Measurements from ENCODE around the gene ZNF780A. TPM values are rescaled to one million over a fixed set of nuclear protein-coding genes. Genes with fewer than 3 reads are reported as not detected.
"Not testable (repeated sequence)": the region's sequence is repeated elsewhere in the genome, so short reads cannot be mapped to it uniquely, and the experiment has no call there.

Gene ZNF780A
- total and polyA plus RNA-seq, 2 of the 8 experiments (the other 6 are each of a cell fraction or from before 2014, with no cell fraction given), result 3.5 to 12.0 TPM

DNA sequence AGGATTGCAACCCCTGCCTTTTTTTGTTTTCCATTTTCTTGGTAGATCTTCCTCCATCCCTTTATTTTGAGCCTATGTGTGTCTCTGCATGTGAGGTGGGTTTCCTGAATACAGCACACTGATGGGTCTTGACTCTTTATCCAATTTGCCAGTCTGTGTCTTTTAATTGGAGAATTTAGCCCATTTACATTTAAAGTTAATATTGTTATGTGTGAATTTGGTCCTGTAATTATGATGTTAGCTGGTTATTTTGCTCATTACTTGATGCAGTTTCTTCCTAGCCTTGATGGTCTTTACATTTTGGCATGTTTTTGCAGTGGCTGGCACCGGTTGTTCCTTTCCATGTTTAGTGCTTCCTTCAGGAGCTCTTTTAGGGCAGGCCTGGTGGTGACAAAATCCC is 49.0 kb downstream of the ZNF780A start:
- H3K4me2 ChIP-seq (ENCODE audit: insufficient read depth in 1 of 2, low read depth in 2 of 2, low read length in 2 of 2); H3K79me1 ChIP-seq (ENCODE audit: low read depth, low read length); H2BK5ac ChIP-seq (ENCODE audit: low read depth, low read length); H4K20me1 ChIP-seq (replicated peaks in 1 of 2; ENCODE audit: control insufficient read depth in 1 of 2, insufficient read depth in 2 of 2, low read length in 2 of 2); H3K4me3 ChIP-seq (ENCODE audit: extremely low read depth in 1 of 4, insufficient read depth in 2 of 4, low read depth in 3 of 4, low read length in 4 of 4); H2BK120ac ChIP-seq (replicated peaks; ENCODE audit: low read depth, low read length); H4K5ac ChIP-seq (ENCODE audit: insufficient read length, low read depth, low read length); POLR2A ChIA-PET (ENCODE audit: partially characterized antibody); H2AFZ ChIP-seq (ENCODE audit: low read length); FAIRE-seq; H3K23me2 ChIP-seq (ENCODE audit: low read depth, low read length); H3K23ac ChIP-seq (ENCODE audit: insufficient read length); H3K27ac ChIP-seq (ENCODE audit: low read depth, low read length); H2BK12ac ChIP-seq (ENCODE audit: low read depth, low read length); H3K18ac ChIP-seq (ENCODE audit: extremely low read depth, low read length); H3K27me3 ChIP-seq (replicated peaks in 1 of 4; ENCODE audit: control insufficient read depth in 3 of 4, extremely low read depth in 1 of 4, insufficient read depth in 3 of 4, low read length in 3 of 4); H3K56ac ChIP-seq (replicated peaks; ENCODE audit: insufficient read length, low read depth, low read length); DNase-seq (ENCODE audit: low read depth in 1 of 2, low spot score in 2 of 2); H2AK5ac ChIP-seq (ENCODE audit: low read depth, low read length); H3K14ac ChIP-seq (ENCODE audit: insufficient read length); H4K91ac ChIP-seq (replicated peaks; ENCODE audit: insufficient read length, low read length); CTCF ChIA-PET (ENCODE audit: partially characterized antibody); H3K4ac ChIP-seq (replicated peaks; ENCODE audit: insufficient read length, low read depth, low read length); H3K4me1 ChIP-seq (replicated peaks in 1 of 4; ENCODE audit: control insufficient read depth in 3 of 4, insufficient read depth in 4 of 4, low read length in 3 of 4); H3K9ac ChIP-seq (replicated peaks in 1 of 4; ENCODE audit: extremely low read depth in 1 of 4, low read depth in 3 of 4, low read length in 3 of 4); H2BK20ac ChIP-seq (ENCODE audit: low read length); H4K8ac ChIP-seq (ENCODE audit: extremely low read depth, insufficient read depth, low read length); H2BK15ac ChIP-seq (ENCODE audit: low read length); H3K79me2 ChIP-seq (ENCODE audit: control insufficient read depth in 1 of 2, insufficient read depth in 2 of 2, low read length in 2 of 2): not testable (repeated sequence)
- WGBS, 2 experiments (ENCODE audit: extremely low coverage in 1 of 2, insufficient coverage in 1 of 2, insufficient read length in 1 of 2, insufficient replicate concordance in 2 of 2, low coverage in 1 of 2, low lambda C conversion rate in 2 of 2, missing lambda C conversion rate in 1 of 2), result 100% methylated on average over 1 of the region's 1 CpG; no CpG with 5 or more reads in 1 of the 2 experiments
- H3K9me3 ChIP-seq (ENCODE audit: insufficient read depth in 2 of 2, low read depth in 1 of 2, low read length in 1 of 2), result peaks cover 32 to 36% of the 10 kb centered on the region in 2 experiments
- peaks cover 3 to 47% (median 16%) of the 10 kb centered on the region in 4 experiments; a peak in 6 of 8 replicates for H3K36me3 ChIP-seq (ENCODE audit: control insufficient read depth in 2 of 4, insufficient read depth in 4 of 4, low read length in 3 of 4)

DNA sequence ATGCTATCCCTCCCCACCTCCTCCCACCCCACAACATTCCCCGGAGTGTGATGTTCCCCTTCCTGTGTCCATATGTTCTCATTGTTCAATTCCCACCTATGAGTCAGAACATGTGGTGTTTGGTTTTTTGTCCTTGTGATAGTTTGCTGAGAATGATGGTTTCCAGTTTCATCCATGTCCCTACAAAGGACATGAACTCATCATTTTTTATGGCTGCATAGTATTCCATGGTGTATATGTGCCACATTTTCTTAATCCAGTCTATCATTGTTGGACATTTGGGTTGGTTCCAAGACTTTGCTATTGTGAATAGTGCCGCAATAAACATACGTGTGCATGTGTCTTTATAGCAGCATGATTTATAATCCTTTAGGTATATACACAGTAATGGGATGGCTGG is 52.7 kb downstream of the ZNF780A start:
- 100% methylated on average over 1 of the region's 3 CpGs; no CpG with 5 or more reads in 1 of the 2 experiments for WGBS, 2 experiments (ENCODE audit: extremely low coverage in 1 of 2, insufficient coverage in 1 of 2, insufficient read length in 1 of 2, insufficient replicate concordance in 2 of 2, low coverage in 1 of 2, low lambda C conversion rate in 2 of 2, missing lambda C conversion rate in 1 of 2)

More for the DNA sequence above, 52.7 kb downstream of the ZNF780A start:
- H4K91ac ChIP-seq (replicated peaks; ENCODE audit: insufficient read length, low read length); H3K27me3 ChIP-seq (replicated peaks in 1 of 4; ENCODE audit: control insufficient read depth in 3 of 4, extremely low read depth in 1 of 4, insufficient read depth in 3 of 4, low read length in 3 of 4); H3K23me2 ChIP-seq (ENCODE audit: low read depth, low read length); H4K8ac ChIP-seq (ENCODE audit: extremely low read depth, insufficient read depth, low read length); H2AK5ac ChIP-seq (ENCODE audit: low read depth, low read length); H3K79me1 ChIP-seq (ENCODE audit: low read depth, low read length); POLR2A ChIA-PET (ENCODE audit: partially characterized antibody); H2BK15ac ChIP-seq (ENCODE audit: low read length); H4K20me1 ChIP-seq (replicated peaks in 1 of 2; ENCODE audit: control insufficient read depth in 1 of 2, insufficient read depth in 2 of 2, low read length in 2 of 2); H3K18ac ChIP-seq (ENCODE audit: extremely low read depth, low read length); H2BK20ac ChIP-seq (ENCODE audit: low read length); H4K5ac ChIP-seq (ENCODE audit: insufficient read length, low read depth, low read length); H2BK12ac ChIP-seq (ENCODE audit: low read depth, low read length); H2BK120ac ChIP-seq (replicated peaks; ENCODE audit: low read depth, low read length); H3K4me3 ChIP-seq (ENCODE audit: extremely low read depth in 1 of 4, insufficient read depth in 2 of 4, low read depth in 3 of 4, low read length in 4 of 4); H3K4me2 ChIP-seq (ENCODE audit: insufficient read depth in 1 of 2, low read depth in 2 of 2, low read length in 2 of 2); H3K4me1 ChIP-seq (replicated peaks in 1 of 4; ENCODE audit: control insufficient read depth in 3 of 4, insufficient read depth in 4 of 4, low read length in 3 of 4); H3K79me2 ChIP-seq (ENCODE audit: control insufficient read depth in 1 of 2, insufficient read depth in 2 of 2, low read length in 2 of 2); H2BK5ac ChIP-seq (ENCODE audit: low read depth, low read length); H3K4ac ChIP-seq (replicated peaks; ENCODE audit: insufficient read length, low read depth, low read length); H3K9ac ChIP-seq (replicated peaks in 1 of 4; ENCODE audit: extremely low read depth in 1 of 4, low read depth in 3 of 4, low read length in 3 of 4); H3K27ac ChIP-seq (ENCODE audit: low read depth, low read length); DNase-seq (ENCODE audit: low read depth in 1 of 2, low spot score in 2 of 2); H3K14ac ChIP-seq (ENCODE audit: insufficient read length); H3K56ac ChIP-seq (replicated peaks; ENCODE audit: insufficient read length, low read depth, low read length); H2AFZ ChIP-seq (ENCODE audit: low read length); H3K23ac ChIP-seq (ENCODE audit: insufficient read length); FAIRE-seq; CTCF ChIA-PET (ENCODE audit: partially characterized antibody): not testable (repeated sequence)
- Histone ChIP-seq H3K9me3 (ENCODE audit: insufficient read depth in 2 of 2, low read depth in 1 of 2, low read length in 1 of 2) (peaks cover 44% of the 10 kb centered on the region in 2 experiments), H3K36me3 (ENCODE audit: control insufficient read depth in 2 of 4, insufficient read depth in 4 of 4, low read length in 3 of 4) (peaks cover 0 to 45% (median 16%) of the 10 kb centered on the region in 4 experiments; a peak in 3 of 8 replicates)

Data from H1 (cell line).